K562 treated with DMSO at 1 percent for 4 hours (cell line): ENCODE measurements around the gene TP73. TPM values are rescaled to one million over a fixed set of nuclear protein-coding genes. Genes with fewer than 3 reads are reported as not detected.

Experiments
- total RNA-seq: library from RNA; unstranded; fragments of 300-600 nt; gene quantifications from 2 replicates; pipeline ENCODE4 v1.2.3, GENCODE V29; 2022; ENCODE audit not compliant: insufficient read depth

Gene TP73
- 0.73 and 0.93 TPM in 2 replicates for total RNA-seq

DNA sequence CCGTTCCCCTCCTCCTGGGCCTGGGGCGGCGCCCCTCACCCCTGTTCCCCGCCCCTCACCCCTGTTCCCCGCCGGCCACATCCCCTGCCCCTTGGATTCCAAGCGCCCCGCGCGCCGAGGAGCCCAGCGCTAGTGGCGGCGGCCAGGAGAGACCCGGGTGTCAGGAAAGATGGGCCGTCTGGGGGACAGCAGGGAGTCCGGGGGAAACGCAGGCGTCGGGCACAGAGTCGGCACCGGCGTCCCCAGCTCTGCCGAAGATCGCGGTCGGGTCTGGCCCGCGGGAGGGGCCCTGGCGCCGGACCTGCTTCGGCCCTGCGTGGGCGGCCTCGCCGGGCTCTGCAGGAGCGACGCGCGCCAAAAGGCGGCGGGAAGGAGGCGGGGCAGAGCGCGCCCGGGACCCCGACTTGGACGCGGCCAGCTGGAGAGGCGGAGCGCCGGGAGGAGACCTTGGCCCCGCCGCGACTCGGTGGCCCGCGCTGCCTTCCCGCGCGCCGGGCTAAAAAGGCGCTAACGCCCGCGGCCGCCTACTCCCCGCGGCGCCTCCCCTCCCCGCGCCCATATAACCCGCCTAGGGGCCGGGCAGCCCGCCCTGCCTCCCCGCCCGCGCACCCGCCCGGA, at the start of gene TP73:
Gene TP73 (plus strand): TSS at position 587 of the 618 bp plus-strand sequence. CDS start 29,850 bp downstream, outside the sequence.

DNA sequence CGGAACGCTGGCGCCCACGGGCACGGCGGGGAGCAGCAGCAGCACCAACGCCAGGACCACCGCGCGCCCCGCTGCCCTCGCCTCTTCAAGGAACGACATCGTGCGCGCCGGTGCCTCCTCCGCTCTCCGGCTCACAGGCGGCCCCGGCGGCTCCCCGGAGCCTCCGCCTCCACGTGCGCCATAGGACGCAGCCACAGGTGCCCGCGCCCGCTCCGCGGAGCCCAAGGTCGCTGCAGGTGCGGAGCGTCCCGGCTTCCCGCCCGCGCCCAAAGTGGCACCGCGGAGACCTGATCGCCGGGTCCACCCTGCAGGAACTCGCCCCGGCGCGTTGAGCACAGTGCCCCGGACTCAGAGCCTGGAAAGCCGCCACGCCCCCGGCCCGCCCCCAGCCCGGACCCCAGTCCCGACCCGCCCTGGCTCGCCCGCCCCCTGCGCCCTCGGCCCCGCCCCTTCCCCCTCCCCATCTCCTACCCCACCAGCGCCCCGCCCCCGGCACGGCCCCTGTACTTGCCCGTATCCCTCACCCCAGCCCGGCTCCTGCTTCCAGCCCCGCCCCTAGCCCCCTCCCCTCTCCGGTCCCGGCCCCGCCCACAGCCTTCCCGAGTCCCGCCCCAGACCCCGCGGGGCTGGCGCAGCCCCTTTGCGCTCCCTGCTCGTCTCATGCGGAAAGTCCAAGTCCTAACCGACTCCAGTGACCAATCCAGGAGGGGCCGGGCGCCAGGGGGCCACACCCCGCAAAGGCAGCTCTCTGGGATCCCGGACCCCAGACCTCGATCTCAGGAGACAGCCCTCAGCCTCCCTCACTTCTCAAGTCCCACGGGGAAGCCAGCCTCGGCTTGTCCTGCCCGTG, 40.9 kb upstream of the TP73 start, which contains the start of gene MEGF6:
Gene MEGF6 (minus strand): TSS at position 339 of the 850 bp plus-strand sequence. CDS start 240 bp downstream, at position 99.

DNA sequence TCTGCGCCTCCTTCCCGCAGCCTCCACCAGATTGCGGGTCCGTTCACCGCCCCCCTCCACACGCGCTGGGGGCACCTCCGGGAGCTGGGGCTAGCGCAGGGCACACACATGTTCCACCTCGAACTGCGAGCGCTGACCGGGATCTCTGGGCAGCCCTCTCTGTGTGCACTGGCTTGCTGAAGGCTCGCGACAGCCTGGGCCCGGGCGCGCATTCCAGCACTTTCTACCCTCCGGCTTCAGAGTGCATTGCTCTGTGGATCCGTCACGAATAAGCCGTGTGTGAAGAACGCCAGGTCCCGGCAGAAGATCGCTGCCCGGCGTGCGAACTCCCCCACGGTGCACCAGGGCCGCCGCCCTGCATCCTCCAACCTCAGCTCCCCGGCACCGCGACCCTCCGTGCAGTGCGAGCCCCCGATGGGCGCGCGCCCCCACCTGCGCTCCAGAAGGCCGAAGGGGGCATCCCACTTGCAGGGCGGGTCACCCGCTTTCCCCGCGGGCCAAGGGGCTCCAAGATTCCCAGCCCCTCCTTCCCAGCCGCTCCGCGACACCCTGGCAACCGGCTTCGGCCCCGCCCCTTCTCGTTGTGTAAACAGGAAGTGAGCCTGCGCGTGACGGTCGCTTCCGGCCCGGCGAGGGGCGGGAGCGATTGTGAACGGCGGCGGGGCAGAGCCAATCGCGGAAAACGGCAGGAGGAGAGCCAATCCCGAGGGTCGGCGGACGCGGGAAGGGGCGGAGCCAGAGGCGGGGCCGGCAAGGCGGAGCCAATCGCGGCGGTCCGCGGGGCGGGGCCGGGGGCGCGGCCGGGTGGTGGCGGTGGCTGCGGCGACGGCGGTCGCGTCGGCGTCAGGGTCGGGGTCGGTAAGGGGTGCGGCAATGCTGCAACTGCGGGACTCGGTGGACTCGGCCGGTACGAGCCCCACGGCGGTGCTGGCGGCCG, 27.8 kb upstream of the TP73 start, which contains the start of gene TPRG1L:
Gene TPRG1L (plus strand): TSS at position 816 of the 937 bp plus-strand sequence. CDS start 58 bp downstream, at position 874.

DNA sequence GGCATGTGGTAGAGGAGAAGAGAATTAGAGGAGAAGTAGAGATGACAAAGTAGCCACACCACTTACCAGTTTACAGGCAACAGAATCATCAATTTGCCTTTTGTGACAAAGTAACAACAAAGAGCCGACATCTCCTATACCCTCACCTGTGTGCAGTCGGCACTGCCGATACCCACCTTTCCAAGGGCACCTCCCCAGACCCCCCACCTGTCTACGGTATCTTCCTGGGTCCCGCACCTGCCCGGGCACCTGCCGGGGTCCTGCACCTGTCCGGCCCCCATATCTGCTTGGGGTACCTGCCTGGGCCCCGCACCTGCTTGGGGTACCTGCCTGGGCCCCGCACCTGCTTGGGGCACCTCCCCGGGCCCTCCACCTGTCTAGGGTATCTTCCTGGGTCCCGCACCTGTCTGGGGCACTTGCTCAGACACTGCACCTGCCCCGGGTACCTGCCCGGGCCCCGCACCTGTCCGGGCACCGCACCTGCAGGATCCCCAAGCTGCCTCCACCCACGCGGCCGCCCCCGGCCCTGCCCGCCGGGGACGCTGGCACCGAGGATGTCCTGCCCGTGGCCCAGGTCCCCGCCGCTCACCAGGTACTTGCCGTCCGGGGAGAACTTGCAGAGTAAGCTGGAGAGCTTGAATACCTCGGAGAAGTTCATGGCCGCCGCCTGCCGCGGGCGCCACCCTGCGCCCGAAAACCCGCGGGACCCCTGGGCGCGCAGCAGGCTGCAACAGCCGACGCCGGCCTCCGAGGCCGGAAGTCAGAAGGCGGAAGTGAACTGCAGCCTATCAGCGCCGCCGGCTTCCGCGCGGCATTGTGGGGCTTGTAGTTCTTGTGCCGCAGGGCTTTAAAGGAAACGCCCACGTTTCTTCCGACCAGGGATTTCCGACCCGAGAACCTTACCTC, 2.7 kb upstream of the TP73 start, which contains the start of gene WRAP73:
Gene WRAP73 (minus strand): TSS at position 762 of the 906 bp plus-strand sequence. CDS start 104 bp downstream, at position 658.

DNA sequence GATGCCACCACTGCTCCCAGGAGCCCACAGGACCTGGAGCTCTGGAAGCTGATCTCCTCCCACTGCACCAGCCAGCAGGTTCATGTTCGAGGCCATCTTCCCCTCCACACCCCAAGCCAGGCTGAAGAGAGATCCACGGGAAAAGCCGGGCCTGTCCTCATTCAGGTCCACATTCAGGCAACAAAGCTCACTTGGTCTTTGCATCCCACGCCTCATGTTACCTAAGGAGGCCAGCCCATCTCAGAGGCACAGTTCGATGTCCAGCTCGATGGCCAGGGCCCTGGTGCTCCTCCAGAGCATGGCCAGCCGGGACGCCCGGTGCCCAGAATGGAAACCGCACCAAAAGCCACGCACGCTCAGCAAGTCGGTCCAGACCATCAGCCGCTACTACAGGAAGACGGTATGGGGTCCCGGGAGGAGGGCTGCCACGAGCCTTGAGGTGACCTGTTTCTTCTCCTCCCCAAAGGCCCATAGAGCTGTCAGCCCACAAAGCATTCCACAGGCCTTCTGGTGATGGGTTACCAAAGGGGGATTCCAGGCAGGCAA, 100.2 kb downstream of the TP73 start, which contains the start of gene CCDC27:
Gene CCDC27 (plus strand): TSS at position 51 of the 546 bp plus-strand sequence. CDS start 32 bp downstream, at position 83.

DNA sequence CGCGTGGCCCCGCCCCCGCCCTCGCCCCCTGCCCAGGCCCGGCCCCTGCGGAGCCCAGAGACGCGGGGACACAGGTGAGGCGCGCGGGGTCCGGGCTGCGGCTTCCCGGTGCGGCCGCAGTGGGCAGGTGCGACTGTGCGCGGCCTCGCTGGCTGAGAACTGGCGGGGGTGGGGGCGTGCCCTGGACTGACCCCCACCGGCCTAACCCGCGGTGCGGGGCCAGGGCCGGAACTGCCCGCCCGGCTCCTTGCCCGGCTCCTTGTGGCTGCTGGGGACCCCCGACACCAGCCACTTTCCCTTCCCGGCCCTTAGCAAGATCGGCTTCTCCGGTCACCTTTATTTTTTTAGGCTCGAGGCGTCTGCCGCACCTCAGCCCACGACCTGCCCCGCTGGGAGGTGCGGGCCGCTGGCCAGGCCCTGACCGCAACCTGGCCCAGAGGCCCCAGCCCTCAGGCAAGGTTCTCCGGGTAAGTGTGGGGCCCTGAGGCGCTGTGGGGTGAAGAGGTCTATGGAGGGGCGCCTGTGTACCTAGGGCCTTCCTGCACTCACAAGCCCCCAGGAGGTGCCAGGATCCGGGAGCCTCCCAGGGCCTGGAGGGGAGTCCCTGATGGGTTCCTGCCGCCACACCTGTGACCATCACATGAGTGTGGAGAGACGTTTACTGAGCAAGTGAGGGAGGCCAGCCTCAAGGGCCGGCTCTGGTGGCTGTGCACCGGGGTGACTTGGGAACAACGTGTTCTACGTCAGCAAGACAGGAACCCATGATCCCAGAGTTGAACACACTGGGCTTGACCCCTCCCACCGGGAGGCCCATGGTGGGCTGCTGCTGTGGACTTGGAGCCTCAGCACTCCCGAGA, 120.6 kb downstream of the TP73 start, which contains the start of gene SMIM1:
Gene SMIM1 (plus strand): TSS at position 35 of the 857 bp plus-strand sequence. CDS start 2,625 bp downstream, outside the sequence.

Other genes with a start within 250 kb of the TP73 start
- gene ARHGEF16, start 197.9 kb upstream of the TP73 start, total RNA-seq = 4.0 and 4.9 TPM in 2 replicates
- gene MEGF6, start 41.0 kb upstream of the TP73 start, total RNA-seq = 7.8 and 11.0 TPM in 2 replicates
- 27.9 and 30.0 TPM in 2 replicates for gene TPRG1L, start 27.5 kb upstream of the TP73 start, total RNA-seq
- 27.6 and 35.6 TPM in 2 replicates for gene WRAP73, start 2.4 kb upstream of the TP73 start, total RNA-seq
- gene CCDC27, start 99.9 kb downstream of the TP73 start, total RNA-seq = not detected in 2 replicates
- 81.3 and 121 TPM in 2 replicates for gene SMIM1, start 120.2 kb downstream of the TP73 start, total RNA-seq
- gene LRRC47, start 144.0 kb downstream of the TP73 start, total RNA-seq = 34.7 and 36.9 TPM in 2 replicates
- 23.4 and 24.2 TPM in 2 replicates for gene CEP104, start 204.7 kb downstream of the TP73 start, total RNA-seq
- gene DFFB, start 205.0 kb downstream of the TP73 start, total RNA-seq = 2.0 and 2.9 TPM in 2 replicates
- 15.3 and 25.3 TPM in 2 replicates for gene C1orf174, start 247.8 kb downstream of the TP73 start, total RNA-seq